Upper lobe of left lung (tissue), 4 donors: ENCODE data around the gene ADAMTS13.

Experiments used
- POLR2A ChIP-seq, 4 donors: fragments of 450-650 bp; IDR thresholded peaks; one replicate each; pipeline ENCODE4 v1.5.1; 2016 to 2017; ENCODE audit warnings: antibody characterized with exemption in 4 of 4, mild to moderate bottlenecking in 2 of 4
- TF ChIP-seq, protein P1 (sequence below), 6 experiments: fragments of 450-650 bp in 4 of 6; fragments of 200-600 bp in 2 of 6; sonication (generic) in 2 of 6; IDR thresholded peaks; one replicate each; pipeline ENCODE4 v1.5.1; 2016 to 2019; ENCODE audit warnings: antibody characterized with exemption in 6 of 6

DNA sequence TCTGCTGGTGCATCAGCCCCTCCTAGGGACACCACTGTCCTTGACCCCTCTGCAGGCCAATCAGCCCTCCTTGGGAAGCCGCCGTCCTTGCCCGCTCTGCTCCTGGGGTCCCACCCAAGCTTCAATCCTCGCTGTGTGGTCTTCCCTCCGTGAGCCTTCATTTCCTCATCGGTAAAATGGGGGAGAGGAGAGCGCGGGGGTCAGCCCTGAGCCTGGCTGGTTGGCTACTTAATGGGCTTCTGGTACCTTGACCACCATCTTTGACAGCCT is 69.4 kb downstream of the ADAMTS13 start:
- TF ChIP-seq, protein P1, sequence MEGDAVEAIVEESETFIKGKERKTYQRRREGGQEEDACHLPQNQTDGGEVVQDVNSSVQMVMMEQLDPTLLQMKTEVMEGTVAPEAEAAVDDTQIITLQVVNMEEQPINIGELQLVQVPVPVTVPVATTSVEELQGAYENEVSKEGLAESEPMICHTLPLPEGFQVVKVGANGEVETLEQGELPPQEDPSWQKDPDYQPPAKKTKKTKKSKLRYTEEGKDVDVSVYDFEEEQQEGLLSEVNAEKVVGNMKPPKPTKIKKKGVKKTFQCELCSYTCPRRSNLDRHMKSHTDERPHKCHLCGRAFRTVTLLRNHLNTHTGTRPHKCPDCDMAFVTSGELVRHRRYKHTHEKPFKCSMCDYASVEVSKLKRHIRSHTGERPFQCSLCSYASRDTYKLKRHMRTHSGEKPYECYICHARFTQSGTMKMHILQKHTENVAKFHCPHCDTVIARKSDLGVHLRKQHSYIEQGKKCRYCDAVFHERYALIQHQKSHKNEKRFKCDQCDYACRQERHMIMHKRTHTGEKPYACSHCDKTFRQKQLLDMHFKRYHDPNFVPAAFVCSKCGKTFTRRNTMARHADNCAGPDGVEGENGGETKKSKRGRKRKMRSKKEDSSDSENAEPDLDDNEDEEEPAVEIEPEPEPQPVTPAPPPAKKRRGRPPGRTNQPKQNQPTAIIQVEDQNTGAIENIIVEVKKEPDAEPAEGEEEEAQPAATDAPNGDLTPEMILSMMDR (IDR thresholded peaks at IDR 0.05): no peak
- TF ChIP-seq POLR2A (IDR thresholded peaks at IDR 0.05): no peak
